ENCODE results near the gene PRAMEF4. TPM values are rescaled to one million over a fixed set of nuclear protein-coding genes. Genes with fewer than 3 reads are reported as not detected.

The PRAMEF4 gene
- total RNA-seq, 4 donors from 2014 or later = not detected

Small RNA genes within 50 kb of the gene (small RNA-seq; reads per million reads assigned to genes)
- gene RNU6-1072P = not detected

Other genes with a start within 250 kb of the PRAMEF4 start
- gene AADACL4, start 242.1 kb downstream of the PRAMEF4 start, total RNA-seq = under 1 TPM in 1 of 4 donors, not detected in 3; 0.28 TPM
- under 1 TPM in 1 of 4 donors, not detected in 3; 0.31 TPM for gene AADACL3, start 170.1 kb downstream of the PRAMEF4 start, total RNA-seq
- gene CFAP107, start 140.0 kb downstream of the PRAMEF4 start, total RNA-seq = not detected
- gene PRAMEF12, start 112.5 kb downstream of the PRAMEF4 start, total RNA-seq = not detected
- gene PRAMEF1, start 94.8 kb downstream of the PRAMEF4 start, total RNA-seq = not detected
- not detected for gene PRAMEF11, start 54.8 kb downstream of the PRAMEF4 start, total RNA-seq
- gene HNRNPCL1, start 37.5 kb downstream of the PRAMEF4 start, total RNA-seq = not detected
- not detected for gene PRAMEF2, start 29.1 kb downstream of the PRAMEF4 start, total RNA-seq
- not detected for gene PRAMEF10, start 12.1 kb upstream of the PRAMEF4 start, total RNA-seq
- not detected for gene PRAMEF7, start 30.4 kb upstream of the PRAMEF4 start, total RNA-seq
- gene PRAMEF6, start 61.4 kb upstream of the PRAMEF4 start, total RNA-seq = not detected
- gene PRAMEF27, start 170.4 kb upstream of the PRAMEF4 start, total RNA-seq = not detected
- gene HNRNPCL3, start 174.6 kb upstream of the PRAMEF4 start, total RNA-seq = not detected
- gene PRAMEF25, start 184.6 kb upstream of the PRAMEF4 start, total RNA-seq = not detected
- not detected for gene HNRNPCL2, start 230.7 kb upstream of the PRAMEF4 start, total RNA-seq

All from omental fat pad (tissue), 4 donors.